CD1c-positive myeloid dendritic cell (primary cell): ENCODE results near the gene MDFI.

Experiments
- DNase-seq: peaks from one replicate; pipeline ENCODE4 v3.0.0-alpha.2; 2016; ENCODE audit errors: extremely low spot score

MDFI gene

DNA sequence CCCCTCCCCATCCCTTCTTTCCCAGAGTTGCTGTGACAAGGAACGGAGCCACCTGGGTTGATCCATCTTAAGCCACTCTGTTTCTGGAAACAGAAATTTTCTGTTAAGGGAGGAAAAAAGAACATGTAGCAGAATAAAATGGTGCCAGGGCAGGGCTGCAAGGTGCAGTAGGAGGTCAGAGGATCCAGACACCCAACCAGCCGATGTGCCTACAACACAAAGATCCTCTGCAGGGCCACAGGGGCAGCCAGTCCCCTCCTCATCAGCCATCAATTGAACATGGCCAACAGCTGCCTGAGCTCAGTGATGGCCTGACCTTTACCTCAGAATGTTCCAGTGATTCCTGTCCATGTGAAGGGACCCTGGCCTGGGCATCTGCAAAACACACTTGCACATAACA lies 11.9 kb downstream of the MDFI start:
- no peak for DNase-seq

DNA sequence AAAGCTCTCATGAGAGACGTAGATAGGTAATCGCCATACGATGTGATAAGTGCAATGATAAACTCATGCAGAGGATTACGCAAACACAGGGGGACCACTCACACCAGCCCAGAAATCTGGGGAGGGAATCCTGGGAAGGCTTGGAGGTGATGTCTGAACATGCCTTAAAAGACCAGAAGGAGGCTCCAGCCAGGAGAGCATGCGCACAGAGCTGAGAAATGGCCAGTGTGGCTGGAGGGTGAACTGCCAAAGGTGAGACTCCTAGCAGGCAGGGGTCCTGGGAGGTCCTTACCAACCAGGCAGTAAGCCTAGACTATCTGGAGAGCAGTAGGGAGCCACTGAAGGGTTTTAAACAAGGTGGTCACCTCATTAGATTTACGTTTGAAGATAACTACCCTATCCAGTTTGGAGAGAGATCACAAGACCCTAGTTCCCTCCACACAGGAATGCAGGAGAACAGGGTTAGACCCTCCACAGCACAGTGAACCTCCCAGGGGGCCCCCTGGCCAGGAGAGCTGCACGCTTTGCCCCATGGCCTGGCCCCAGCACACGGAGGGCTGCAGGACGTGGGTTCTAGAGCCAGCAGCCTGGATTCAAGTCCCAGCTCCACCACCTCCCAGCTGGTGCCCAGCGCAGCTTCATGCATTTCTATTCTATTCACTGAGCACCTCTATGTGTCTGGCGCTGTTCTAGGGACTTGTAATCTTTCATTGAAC lies 13.1 kb downstream of the MDFI start:
- DNase-seq: no peak

DNA sequence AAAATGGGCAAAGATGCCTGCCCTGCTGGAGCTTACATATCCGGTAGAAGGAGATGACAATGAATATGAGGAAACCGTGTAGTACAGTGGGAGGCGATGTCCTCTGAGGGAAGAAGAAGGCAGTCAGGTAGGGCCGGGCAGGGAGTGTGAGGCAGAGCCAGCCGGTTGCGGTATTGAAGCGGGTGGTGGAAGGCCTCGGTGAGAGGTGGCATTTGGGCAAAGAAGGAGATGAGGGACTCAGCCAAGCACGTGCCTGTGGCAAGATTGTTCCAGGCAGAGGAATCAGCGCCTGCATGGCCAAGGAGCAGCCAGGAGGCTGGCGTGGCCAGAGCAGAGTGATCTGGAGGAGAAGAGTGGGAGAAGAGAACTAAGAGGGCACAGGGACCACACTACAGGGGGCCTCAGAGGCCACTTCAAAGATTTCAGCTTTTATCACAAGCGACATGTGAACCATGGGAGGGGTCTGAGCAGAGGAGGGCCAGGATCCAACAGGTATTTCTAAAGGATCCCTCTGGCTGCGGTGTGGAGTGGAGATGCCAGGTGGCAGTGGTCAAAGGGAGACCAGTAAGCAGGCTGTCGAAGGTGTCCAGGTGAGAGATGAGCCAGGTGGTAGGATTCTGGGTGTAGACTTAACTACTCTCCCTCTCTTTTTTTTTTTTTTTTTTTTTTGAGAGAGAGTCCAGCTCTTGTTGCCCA lies 13.8 kb downstream of the MDFI start:
- no peak for DNase-seq

DNA sequence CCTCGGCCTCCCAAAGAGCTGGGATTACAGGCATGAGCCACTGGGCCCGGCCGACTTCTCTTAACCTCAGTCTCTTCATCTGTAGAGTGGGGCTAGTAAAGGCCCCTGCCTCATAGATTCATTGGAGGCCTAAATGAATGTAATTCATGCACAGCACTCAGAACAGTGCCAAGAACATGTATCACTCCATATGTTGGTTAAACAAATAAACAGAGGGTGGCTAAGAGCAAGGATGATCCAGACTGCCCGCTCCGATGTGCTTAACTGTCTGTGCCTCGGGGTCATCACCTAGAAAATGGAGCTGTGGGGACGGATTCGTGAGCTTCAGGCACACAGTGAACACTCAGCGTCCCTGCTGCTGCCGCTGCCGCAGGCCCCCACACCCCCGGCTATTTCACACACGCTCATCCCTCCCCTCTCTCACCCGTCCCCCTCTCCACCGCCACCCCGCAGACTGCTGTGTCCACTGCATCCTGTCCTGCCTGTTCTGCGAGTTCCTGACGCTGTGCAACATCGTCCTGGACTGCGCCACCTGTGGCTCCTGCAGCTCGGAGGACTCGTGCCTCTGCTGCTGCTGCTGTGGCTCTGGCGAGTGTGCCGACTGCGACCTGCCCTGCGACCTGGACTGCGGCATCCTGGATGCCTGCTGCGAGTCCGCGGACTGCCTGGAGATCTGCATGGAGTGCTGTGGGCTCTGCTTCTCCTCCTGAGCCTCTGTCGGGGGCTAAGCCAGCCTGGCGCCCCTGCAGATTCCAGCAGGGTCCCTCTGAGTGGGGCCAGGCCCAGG lies 14.8 kb downstream of the MDFI start:
- DNase-seq: no peak

DNA sequence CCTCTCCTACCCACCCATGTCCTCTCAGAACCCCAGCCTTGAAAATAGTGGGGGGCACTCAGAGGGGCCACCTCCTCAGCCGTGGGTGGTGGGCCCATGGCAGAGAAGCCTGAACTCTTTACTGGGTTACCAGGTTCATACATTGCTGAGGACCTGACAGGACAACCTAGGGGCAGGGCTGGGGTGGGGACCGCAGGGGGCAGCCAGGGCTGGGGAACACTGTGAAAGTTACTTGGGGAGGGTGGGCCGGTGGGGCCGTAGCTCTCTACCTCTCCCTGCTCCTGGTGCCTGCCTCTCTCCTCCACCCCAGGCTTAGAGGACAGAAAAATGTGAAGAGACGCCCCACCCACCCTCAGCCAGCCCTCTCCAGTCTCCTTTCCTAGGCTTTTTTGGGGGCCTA lies 15.4 kb downstream of the MDFI start:
- no peak for DNase-seq

DNA sequence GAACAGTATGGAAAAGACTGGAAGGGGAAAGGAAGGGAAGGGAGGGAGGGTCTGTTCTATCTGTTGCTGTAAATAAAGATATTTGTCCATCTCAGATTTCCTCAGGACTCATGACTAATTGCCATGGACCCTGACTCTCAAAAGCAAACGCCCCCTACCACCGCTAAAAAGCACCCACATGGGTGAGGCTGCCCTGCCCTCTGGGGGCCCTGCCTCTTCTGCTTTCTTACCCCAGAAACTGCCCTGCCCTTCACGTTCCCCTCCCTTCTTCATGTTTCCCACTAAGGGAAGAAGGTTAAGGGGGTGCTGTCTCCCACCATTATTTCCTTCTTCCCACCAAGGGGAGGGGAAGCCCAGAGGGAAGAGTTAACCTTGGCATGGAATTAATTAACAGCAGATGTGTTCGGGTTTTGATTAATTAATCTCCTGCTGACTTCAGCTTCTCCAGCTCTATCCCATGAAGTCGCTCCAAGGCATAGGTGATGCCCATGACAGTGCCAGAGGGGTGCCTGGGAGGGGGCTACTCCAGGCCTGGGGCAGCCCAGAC lies 16.0 kb downstream of the MDFI start:
- DNase-seq: no peak

DNA sequence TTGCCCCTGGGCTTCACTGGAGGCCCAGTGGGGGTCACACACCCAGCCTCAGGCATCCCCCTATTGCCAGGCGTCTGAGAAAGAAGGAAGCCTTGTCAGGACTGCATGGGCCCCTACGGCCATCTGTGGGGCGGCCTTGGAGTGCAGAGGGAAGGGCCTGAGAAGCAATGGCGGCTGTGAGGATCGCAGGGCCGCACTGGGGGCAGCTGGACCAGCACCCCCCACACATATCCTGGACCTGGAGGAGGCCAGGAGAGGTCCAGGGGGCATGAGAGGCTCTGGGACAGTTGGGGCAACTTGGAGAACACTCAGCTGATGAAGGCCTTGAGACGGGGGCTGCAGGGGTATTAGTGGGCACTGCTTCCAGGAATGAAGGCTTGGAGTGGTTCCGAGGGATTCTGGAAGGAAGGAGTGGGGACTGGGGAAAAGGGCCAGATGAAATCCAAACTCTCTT lies 16.5 kb downstream of the MDFI start:
- DNase-seq: no peak

DNA sequence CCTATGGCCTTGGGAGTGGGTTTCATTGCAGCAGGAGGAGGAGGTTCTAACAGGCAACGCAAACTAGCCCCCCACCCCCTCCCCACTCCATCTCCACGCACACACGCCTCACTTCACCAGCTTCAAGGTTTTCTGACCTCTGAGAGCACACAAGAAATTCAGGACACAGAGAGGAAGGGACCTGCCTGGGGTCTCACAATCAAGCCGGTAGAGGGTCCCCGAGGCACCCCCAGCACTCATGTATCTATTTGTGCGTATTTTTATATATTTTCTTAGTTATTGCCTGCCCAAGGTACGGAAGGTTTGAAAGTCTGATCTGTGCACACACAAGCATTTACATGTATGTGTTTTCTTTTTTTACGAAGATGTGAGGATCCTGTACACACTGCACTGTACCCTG lies 16.9 kb downstream of the MDFI start:
- DNase-seq: no peak

DNA sequence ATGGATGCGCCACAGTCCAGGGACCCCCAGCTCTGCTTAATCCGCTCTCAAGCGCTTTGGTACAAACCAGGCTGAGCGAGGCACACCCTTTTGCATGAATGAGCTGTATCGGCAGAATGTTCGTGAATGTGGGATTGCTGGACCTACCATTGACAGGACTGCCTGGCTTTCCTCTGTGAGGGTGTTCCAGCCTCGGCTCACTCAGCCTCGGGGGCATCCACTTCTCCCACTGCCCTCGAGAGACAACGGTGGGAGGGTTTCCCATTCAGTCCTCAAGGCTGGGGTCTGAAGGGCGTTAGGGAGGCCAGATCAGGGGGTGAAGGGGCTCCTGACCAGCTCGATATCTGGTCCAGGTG lies 17.4 kb downstream of the MDFI start:
- no peak for DNase-seq

DNA sequence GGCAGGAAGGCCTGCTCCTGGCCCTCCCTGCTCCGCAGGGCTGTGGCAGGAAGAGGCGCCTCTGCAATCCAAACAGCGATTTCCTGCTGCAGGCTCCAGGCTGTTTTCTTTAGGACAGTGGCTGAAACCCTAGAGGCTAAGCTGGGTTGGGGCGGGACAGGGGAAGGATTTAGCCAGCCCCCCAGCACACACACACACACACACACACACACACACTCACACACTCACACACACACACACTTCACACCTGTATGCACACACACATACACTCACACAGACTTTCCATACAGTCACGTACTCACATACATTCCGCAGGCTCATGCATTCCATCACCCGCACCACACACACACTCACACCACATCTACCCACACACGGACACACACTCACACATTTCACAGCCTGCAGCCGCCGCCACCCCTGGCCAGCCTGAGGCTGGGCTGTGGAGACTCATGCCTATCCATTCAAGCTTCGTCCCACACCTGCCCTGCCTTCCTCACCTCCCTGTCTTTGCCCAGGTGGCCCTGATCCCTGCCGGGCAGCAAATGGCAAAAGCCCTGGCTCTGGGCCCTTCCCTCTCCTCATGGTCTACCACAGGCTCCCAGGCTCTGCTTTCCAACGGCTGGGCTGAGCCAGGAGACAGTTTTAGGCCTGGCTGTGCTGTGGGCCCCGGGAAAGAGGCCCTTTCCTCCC lies 17.9 kb downstream of the MDFI start:
- DNase-seq: no peak

DNA sequence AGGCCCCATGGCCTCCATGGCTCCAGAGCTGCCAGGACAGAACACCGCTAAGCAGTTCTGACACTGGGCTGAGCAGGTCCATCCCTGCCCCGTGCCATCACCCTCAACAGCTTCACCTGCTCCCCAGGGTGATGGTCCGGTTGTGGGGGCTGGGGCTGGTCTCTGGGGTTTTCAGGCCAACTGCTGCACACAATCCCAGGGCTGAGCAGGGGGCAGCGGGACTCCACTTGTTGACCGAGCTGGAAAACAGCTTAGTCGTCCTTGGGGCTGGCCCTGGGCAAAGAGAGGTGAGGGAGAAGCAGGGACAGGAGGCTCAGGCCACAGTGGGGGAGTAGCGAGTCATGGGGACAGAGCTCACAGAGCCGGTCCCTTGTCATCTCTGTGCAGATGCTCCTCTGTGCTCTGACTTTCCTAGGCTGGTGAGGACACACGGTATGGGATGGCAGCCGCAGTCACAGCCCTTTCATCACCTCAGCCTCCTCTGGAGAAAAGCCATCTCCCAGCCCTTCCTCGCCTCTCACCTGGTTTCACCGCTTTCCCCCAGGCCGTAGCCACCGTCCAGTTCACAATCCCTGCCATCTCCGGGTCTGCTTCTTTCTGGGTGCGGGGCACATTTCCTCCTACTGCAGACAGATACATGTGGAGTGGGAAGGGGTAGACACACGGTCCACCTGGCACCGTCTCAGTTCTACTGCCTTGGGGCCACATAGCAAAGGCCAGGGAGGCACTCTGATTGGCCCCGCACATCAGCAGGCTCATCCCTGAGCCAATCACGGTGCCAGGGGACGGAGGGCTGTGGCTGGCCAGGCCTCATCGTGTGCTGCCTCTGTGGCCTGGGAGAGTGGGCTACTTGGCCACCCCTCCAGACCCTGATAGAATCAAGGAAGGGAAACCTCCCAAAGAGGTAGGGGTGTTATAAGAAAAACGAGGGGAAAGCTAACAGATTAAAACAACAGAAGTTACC lies 19.1 kb downstream of the MDFI start:
- no peak for DNase-seq

DNA sequence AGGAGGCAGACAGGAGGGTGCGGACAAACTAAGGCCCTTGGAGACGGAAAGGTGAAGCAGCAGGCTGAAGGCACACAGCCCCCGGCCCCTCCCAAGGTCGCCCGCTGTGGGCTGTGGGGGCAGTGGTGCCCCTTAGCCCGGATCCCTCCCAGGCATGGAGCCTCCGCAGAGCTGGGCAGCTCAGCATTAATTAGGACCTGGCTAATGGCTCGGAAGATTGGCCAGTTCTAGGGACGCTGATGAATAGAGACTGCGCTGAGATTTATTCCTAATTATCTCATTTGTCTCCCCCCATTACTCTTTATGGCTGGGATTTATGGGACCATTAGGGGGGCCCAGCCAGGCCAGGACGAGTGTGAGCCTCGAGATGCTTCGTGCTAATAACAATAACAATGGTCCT lies 20.4 kb downstream of the MDFI start:
- DNase-seq: no peak

DNA sequence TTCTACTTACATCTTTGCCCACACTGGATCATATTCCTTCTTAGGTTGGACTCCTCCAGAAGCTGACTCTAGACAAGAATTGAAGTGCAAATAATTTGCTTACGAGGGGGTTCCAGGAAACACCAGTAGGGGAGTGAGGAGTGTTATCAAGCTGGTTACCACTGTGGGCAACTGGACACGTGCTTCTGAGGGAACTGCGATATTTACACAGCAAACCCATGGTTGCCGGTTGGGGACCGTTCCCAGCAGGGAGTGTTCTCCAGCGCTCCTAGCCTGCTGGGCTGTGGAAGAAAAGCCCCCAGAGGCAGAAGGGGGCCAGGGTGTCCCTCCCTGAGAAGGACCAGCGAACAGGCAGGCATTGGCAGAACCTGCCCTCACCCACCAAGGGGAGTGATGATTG lies 21.7 kb downstream of the MDFI start:
- no peak for DNase-seq

DNA sequence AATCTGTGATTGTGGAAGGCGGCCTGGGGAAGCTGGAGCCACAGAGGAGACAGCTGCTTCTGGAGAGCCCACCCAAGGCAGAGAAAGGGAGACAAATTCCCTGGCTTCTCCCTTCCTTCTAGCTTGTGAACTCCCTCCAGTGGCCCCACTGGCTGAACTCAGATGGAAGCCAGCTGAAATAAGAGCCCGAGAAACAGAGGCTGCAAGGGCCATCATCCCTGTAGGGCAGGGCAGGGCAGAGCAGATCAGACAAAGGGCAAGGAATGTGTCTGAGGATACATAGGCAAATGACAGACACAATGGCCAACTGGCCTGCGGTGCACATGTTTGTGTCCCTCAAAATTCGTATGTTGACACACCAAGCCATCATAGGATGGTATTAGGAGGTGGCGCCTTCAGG lies 25.3 kb downstream of the MDFI start:
- no peak for DNase-seq

DNA sequence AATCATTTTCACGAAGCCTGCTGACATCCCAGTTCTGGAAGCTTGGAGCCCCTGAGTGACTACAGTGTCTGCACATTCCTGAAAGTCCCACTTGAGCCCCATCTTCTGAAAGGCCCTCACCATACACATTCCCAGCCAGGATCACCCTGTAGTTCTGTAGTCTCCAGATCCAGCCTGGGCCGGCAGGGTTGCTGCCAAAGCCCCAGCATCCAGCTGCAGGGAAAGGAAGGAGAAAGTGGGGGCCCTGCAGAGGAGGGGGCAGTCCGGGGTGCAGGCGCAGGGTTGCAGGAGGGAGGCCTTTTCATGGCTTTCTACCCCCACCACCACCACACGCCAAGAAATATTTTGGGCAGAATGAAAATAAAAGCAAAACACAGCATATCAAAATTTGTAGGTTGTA lies 26.0 kb downstream of the MDFI start:
- DNase-seq: no peak

DNA sequence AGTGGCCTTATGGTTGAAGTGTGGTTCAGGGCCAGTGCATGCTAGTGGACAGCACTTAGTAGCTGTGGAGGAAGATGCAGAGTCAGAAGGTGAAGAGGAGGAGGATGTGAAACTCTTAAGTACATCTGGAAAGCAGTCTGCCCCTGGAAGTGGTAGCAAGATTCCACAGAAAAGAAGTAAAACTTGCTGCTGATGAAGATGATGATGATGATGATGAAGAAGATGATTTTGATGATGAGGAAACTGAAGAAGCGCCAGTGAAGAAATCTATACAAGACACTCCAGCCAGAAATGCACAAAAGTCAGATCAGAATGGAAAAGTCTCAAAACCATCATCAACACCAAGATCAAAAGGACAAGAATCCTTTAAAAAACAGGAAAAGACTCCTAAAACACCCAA lies 28.9 kb downstream of the MDFI start:
- no peak for DNase-seq

DNA sequence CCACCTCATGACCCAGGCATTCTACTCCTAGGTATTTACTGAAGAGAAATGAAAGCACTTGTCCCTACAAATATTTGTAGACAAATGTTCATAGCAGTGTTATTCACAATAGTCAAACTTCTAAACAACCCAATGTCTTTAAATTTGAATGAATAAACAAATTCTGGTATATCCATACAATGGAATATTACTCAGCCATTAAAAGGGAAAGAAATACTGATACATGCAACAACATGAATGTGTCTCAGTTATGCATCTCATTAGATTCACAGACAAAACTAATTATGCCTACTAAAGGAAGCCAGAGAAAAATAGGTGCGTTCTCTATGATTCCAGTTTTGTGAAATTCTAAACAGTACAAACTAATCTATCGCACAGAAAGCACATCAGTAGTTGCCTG lies 30.7 kb downstream of the MDFI start:
- DNase-seq: no peak

DNA sequence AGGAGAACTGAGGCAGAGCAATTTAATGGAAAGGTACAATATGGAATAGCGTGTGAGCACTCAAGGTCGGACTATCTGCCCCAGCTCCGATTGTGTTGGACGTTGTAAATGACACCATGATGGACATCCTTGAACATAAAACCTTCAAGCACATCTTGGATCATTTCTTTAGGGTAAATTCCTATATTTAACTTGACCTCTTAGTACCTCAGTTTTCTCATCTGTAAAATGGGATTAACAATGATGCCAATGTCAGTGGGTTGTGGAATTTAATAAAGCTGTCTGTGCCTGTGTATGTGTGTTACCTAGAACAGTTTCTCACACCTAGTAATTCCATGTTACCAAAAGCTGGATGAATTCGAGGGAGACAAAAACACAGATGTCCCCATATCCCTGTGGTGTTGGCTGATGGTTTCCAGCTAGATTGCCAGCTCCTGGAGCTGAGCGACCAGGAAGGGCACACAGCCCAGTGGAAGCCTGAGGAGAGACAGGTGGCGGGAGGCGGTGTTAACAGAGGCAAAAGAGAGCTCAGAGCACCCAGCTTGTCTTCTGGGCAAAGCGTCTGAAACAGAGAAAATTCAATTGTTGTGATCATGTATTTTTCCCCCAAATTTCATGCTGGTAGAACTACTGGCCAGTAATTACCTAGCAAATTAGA lies 32.6 kb downstream of the MDFI start:
- no peak for DNase-seq

DNA sequence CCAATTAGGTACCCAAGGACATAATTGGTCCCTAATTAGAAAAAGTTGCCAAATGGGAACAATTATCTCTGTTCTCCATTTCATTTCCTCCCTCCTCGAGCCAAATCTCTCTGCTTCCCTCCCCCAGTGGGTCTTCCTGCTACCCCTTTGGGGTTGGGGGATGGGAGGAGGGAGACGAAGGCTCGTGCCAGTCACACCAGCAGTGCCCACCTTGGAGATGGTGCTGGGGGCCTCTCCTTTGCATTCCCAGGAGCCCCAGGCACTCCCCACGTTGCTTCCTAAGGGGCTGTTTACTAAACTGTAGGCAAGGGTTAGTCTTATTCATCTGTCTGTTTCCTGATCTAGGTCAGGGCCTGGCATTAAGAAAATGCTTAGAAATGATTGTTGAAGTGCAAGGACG lies 33.1 kb downstream of the MDFI start:
- DNase-seq: no peak

DNA sequence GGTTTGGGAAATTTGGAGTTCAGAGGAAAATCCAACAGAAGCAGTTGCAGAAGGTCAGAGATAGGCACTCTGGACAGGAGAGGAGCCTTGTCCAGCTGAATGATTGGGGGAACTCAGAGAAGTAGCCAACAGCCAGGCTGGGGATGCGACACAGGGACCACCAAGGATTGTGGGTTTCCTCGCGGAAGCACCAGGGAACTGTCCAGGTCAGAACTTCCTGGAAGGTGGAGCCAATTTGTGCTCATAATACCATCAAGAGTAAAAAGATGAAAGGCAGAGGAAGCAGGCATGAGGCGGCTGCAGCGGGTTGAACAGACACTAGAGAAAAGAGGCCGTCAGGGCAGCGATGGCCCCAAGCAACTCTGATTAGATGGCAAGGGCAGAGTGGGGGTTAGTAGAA lies 33.7 kb downstream of the MDFI start:
- DNase-seq: no peak
